ENCODE measurements around the gene MTSS2. TPM values are rescaled to one million over a fixed set of nuclear protein-coding genes. Genes with fewer than 3 reads are reported as not detected.

MTSS2 gene
- total RNA-seq: 11.6 and 21.1 TPM in 2 replicates

GRCh38 chr16:70685938-70686375 is at the start of gene MTSS2:
Gene MTSS2 (minus strand): TSS chr16:70686053. CDS start chr16:70685791, 262 bp downstream.

GRCh38 chr16:70646260-70647241 is 39.3 kb downstream of the MTSS2 start, which contains the start of gene IL34:
Gene IL34 (plus strand): TSS chr16:70646559. CDS start chr16:70646948, 389 bp downstream.

Other genes with a start within 250 kb of the MTSS2 start
- gene ST3GAL2, start 247.0 kb downstream of the MTSS2 start, total RNA-seq: 30.0 and 49.2 TPM in 2 replicates
- 9.3 and 12.8 TPM in 2 replicates for gene FCSK, start 231.5 kb downstream of the MTSS2 start, total RNA-seq
- 71.9 and 76.6 TPM in 2 replicates for gene COG4, start 162.5 kb downstream of the MTSS2 start, total RNA-seq
- gene SF3B3, start 162.2 kb downstream of the MTSS2 start, total RNA-seq: 89.1 and 138 TPM in 2 replicates
- 1.9 and 4.5 TPM in 2 replicates for gene IL34, start 39.5 kb downstream of the MTSS2 start, total RNA-seq
- 23.5 and 44.8 TPM in 2 replicates for gene VAC14, start 115.1 kb upstream of the MTSS2 start, total RNA-seq

Data from smooth muscle cell of the umbilical artery (primary cell).